ENCODE data around the gene PHAX. TPM values are rescaled to one million over a fixed set of nuclear protein-coding genes. Genes with fewer than 3 reads are reported as not detected.
"Not testable (repeated sequence)": the region's sequence is repeated elsewhere in the genome, so short reads cannot be mapped to it uniquely, and the experiment has no call there.

The PHAX gene
- total and polyA plus RNA-seq, 2 experiments from 2014 or later: 86.5 to 124 TPM

- in situ Hi-C loops (cut with MboI): loop anchor here (25.0 kb wide), 1 partner anchor 652 kb away; no protein-coding TSS in a partner anchor
- H3F3A ChIP-seq (ENCODE audit: insufficient read depth): no peaks in the 10 kb centered on the region
- H3K4me1 ChIP-seq (ENCODE audit: insufficient read depth): no peaks in the 10 kb centered on the region
- H3K36me3 ChIP-seq (ENCODE audit: low read depth): no peaks in the 10 kb centered on the region
- no peaks in the 10 kb centered on the region for H3K79me2 ChIP-seq (ENCODE audit: insufficient read depth)
- no peak overlapping the region for H2AFZ ChIP-seq
- WGBS, 2 experiments (ENCODE audit: low coverage in 1 of 2, low lambda C conversion rate in 2 of 2, missing lambda C conversion rate in 2 of 2): 95 to 100% methylated on average over 2 of the region's 2 CpGs
- no peak for DNase-seq
- no peak overlapping the region for H3K4me3 ChIP-seq
- H3K4me2 ChIP-seq (ENCODE audit: unreplicated experiment): no peak overlapping the region
- no peak overlapping the region for H3K9ac ChIP-seq
- H3K9me2 ChIP-seq (ENCODE audit: insufficient read depth): no peaks in the 10 kb centered on the region
- no peak overlapping the region for H3K27ac ChIP-seq
- TF ChIP-seq EZH2phosphoT487 (IDR thresholded peaks at IDR 0.05; ENCODE audit: insufficient read depth, low read depth) (no peak), EZH2 (IDR thresholded peaks at IDR 0.05; ENCODE audit: insufficient read depth, poor library complexity, severe bottlenecking) (no peak)
- no peaks in the 10 kb centered on the region for H4K20me1 ChIP-seq (ENCODE audit: insufficient read depth)
- no peaks in the 10 kb centered on the region for H3K9me3 ChIP-seq (ENCODE audit: low read depth)
- no peaks in the 10 kb centered on the region; the same call in 1 of the 2 replicates for H3K27me3 ChIP-seq (replicated peaks; ENCODE audit: insufficient read depth)
Observed at GRCh38 chr5:126659805-126660482, 59.2 kb downstream of the PHAX start.

- Histone ChIP-seq H3K79me2 (ENCODE audit: insufficient read depth) (no peaks in the 10 kb centered on the region), H3K27ac (no peak overlapping the region), H3K4me3 (no peak overlapping the region), H3K36me3 (ENCODE audit: low read depth) (no peaks in the 10 kb centered on the region), H3K27me3 (replicated peaks; ENCODE audit: insufficient read depth) (no peaks in the 10 kb centered on the region; the same call in 1 of the 2 replicates), H3K9me3 (ENCODE audit: low read depth) (no peaks in the 10 kb centered on the region), H3K4me1 (ENCODE audit: insufficient read depth) (no peaks in the 10 kb centered on the region), H3F3A (ENCODE audit: insufficient read depth) (no peaks in the 10 kb centered on the region), H4K20me1 (ENCODE audit: insufficient read depth) (no peaks in the 10 kb centered on the region), H3K9me2 (ENCODE audit: insufficient read depth) (no peaks in the 10 kb centered on the region), H3K4me2 (ENCODE audit: unreplicated experiment) (no peak overlapping the region), H2AFZ (no peak overlapping the region), H3K9ac (no peak overlapping the region)
- TF ChIP-seq EZH2 (IDR thresholded peaks at IDR 0.05; ENCODE audit: insufficient read depth, poor library complexity, severe bottlenecking) (no peak), EZH2phosphoT487 (IDR thresholded peaks at IDR 0.05; ENCODE audit: insufficient read depth, low read depth) (no peak)
- in situ Hi-C loops (cut with MboI): loop anchor here (25.0 kb wide), 1 partner anchor 648 kb away; no protein-coding TSS in a partner anchor
- WGBS, 2 experiments (ENCODE audit: low coverage in 1 of 2, low lambda C conversion rate in 2 of 2, missing lambda C conversion rate in 2 of 2): 92 to 95% methylated on average over 2 of the region's 2 CpGs
- DNase-seq: no peak
Observed at GRCh38 chr5:126664586-126664985, 63.8 kb downstream of the PHAX start.

- H2AFZ ChIP-seq; H3K79me2 ChIP-seq (ENCODE audit: insufficient read depth); H3K27me3 ChIP-seq (replicated peaks; ENCODE audit: insufficient read depth); DNase-seq; H3K9me2 ChIP-seq (ENCODE audit: insufficient read depth); H3K4me2 ChIP-seq (ENCODE audit: unreplicated experiment); H3K4me3 ChIP-seq; H3K9ac ChIP-seq; H3K4me1 ChIP-seq (ENCODE audit: insufficient read depth); H4K20me1 ChIP-seq (ENCODE audit: insufficient read depth); H3K36me3 ChIP-seq (ENCODE audit: low read depth); H3K27ac ChIP-seq; H3F3A ChIP-seq (ENCODE audit: insufficient read depth); H3K9me3 ChIP-seq (ENCODE audit: low read depth): not testable (repeated sequence)
- in situ Hi-C loops (cut with MboI): loop anchor here (25.0 kb wide), 1 partner anchor 642 kb away; no protein-coding TSS in a partner anchor
- 68 to 74% methylated on average over 1 of the region's 1 CpG for WGBS, 2 experiments (ENCODE audit: low coverage in 1 of 2, low lambda C conversion rate in 2 of 2, missing lambda C conversion rate in 2 of 2)
Observed at GRCh38 chr5:126670109-126670508, 69.4 kb downstream of the PHAX start.

- DNase-seq; H3F3A ChIP-seq (ENCODE audit: insufficient read depth); H3K4me1 ChIP-seq (ENCODE audit: insufficient read depth); H3K4me2 ChIP-seq (ENCODE audit: unreplicated experiment); H2AFZ ChIP-seq; H3K79me2 ChIP-seq (ENCODE audit: insufficient read depth); H3K27ac ChIP-seq; H3K27me3 ChIP-seq (replicated peaks; ENCODE audit: insufficient read depth); H3K9me2 ChIP-seq (ENCODE audit: insufficient read depth); H3K9me3 ChIP-seq (ENCODE audit: low read depth); H3K4me3 ChIP-seq; H4K20me1 ChIP-seq (ENCODE audit: insufficient read depth); H3K9ac ChIP-seq; H3K36me3 ChIP-seq (ENCODE audit: low read depth): not testable (repeated sequence)
- WGBS, 2 experiments (ENCODE audit: low coverage in 1 of 2, low lambda C conversion rate in 2 of 2, missing lambda C conversion rate in 2 of 2): 61 to 64% methylated on average over 3 of the region's 3 CpGs
- in situ Hi-C loops (cut with MboI): loop anchor here (25.0 kb wide), 1 partner anchor 641 kb away; no protein-coding TSS in a partner anchor
Observed at GRCh38 chr5:126671681-126672080, 70.9 kb downstream of the PHAX start.

- H3K4me2 ChIP-seq (ENCODE audit: unreplicated experiment): no peak overlapping the region
- 61 to 67% methylated on average over 11 of the region's 11 CpGs for WGBS, 2 experiments (ENCODE audit: low coverage in 1 of 2, low lambda C conversion rate in 2 of 2, missing lambda C conversion rate in 2 of 2)
- H3F3A ChIP-seq (ENCODE audit: insufficient read depth): no peaks in the 10 kb centered on the region
- no peaks in the 10 kb centered on the region for H3K36me3 ChIP-seq (ENCODE audit: low read depth)
- H3K27ac ChIP-seq: no peak overlapping the region
- H3K9me3 ChIP-seq (ENCODE audit: low read depth): no peaks in the 10 kb centered on the region
- H3K79me2 ChIP-seq (ENCODE audit: insufficient read depth): no peaks in the 10 kb centered on the region
- no peak for TF ChIP-seq EZH2 (IDR thresholded peaks at IDR 0.05; ENCODE audit: insufficient read depth, poor library complexity, severe bottlenecking)
- TF ChIP-seq EZH2phosphoT487 (IDR thresholded peaks at IDR 0.05; ENCODE audit: insufficient read depth, low read depth): no peak
- no peaks in the 10 kb centered on the region for H4K20me1 ChIP-seq (ENCODE audit: insufficient read depth)
- in situ Hi-C loops (cut with MboI): loop anchor here (25.0 kb wide), 1 partner anchor 639 kb away; no protein-coding TSS in a partner anchor
- H3K9ac ChIP-seq: no peak overlapping the region
- H3K4me1 ChIP-seq (ENCODE audit: insufficient read depth): no peaks in the 10 kb centered on the region
- DNase-seq: no peak
- H3K9me2 ChIP-seq (ENCODE audit: insufficient read depth): no peaks in the 10 kb centered on the region
- H3K27me3 ChIP-seq (replicated peaks; ENCODE audit: insufficient read depth): no peaks in the 10 kb centered on the region
- H2AFZ ChIP-seq: no peak overlapping the region
- no peak overlapping the region for H3K4me3 ChIP-seq
Observed at GRCh38 chr5:126673477-126673876, 72.7 kb downstream of the PHAX start.

Data from GM23248 (cell line).